Activated naive CD4-positive, alpha-beta T cell treated with anti-CD3 and anti-CD28 coated beads, Interleukin-2, amount 10 ng/mL, durations not matched to agents 7 days and 5 days (primary cell): ENCODE measurements around the gene CCDC136.

ENCODE experiments used
- CTCF ChIA-PET: fragments of 350-600 bp; sonication (Branson Sonifier 250); formaldehyde crosslinking; loops from one replicate; lab custom pipeline; 2021; ENCODE audit warnings: antibody characterized with exemption; lab: Charles Lee
- DNase-seq: peaks from one replicate; pipeline ENCODE4 v3.0.0-alpha.2; 2020
- H3K27ac Mint-ChIP-seq: one replicate; pipeline ENCODE4 v1.8.0; 2021; ENCODE audit warnings: mild to moderate bottlenecking, moderate library complexity, mixed read lengths
- H3K27me3 Mint-ChIP-seq: one replicate; pipeline ENCODE4 v1.8.0; 2021; ENCODE audit warnings: mild to moderate bottlenecking, mixed read lengths
- H3K36me3 Mint-ChIP-seq: one replicate; pipeline ENCODE4 v1.8.0; 2021; ENCODE audit warnings: mixed read lengths
- H3K4me1 Mint-ChIP-seq: one replicate; pipeline ENCODE4 v1.8.0; 2021; ENCODE audit warnings: mixed read lengths
- H3K4me3 Mint-ChIP-seq: one replicate; pipeline ENCODE4 v1.8.0; 2021; ENCODE audit warnings: mild to moderate bottlenecking, moderate library complexity, mixed read lengths
- H3K9me3 Mint-ChIP-seq: one replicate; pipeline ENCODE4 v1.8.0; 2021; ENCODE audit warnings: mixed read lengths

The CCDC136 gene

DNA sequence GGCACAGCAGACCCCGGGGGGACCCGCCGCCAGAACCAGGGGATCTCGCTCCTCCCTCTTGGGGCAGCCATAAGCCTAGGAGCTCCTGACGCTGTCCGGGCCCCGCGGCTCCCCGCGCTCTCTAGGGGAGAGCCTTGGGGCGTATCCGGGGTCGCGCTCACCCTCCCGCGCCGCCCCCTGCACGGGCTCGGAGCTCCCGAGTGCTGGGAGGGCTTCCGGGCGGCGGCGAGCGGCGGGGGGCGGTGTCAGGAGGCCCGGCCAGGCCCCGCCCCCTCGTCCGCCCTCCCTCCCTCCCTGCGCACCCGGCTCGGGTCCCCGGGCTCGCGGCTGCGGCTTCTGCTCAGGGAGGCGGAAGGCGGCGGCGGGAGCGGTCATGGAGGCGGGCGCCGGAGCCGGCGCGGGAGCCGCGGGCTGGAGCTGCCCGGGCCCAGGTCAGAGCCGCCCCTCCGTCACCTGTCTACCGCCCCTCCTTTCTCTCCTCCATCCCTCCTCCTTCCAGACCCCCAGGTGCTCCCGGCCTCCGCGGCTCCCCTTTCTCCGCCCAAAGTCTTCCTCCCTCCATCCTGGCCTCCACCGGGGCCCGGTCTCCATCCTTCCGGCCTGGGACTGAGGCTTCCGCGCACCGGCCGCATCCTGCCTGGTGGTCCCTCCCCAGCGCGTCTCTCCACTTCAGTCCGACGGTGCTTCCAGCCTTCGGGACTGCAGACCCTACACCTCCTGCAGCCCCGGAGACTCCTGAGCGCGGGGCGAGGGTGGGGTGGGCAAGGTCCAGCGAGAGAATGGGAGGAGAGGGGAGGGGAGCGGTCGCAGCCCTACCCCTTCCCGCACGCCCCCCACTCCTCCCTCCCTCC is at the start of gene CCDC136:
TSS of gene CCDC136 (plus strand) at position 848 of the 851 bp plus-strand sequence. CDS start 444 bp downstream, outside the sequence.
- peak within 1 kb of the TSS; percentile 81 for H3K4me3 Mint-ChIP-seq
- no peak within 1 kb of the TSS for H3K27ac Mint-ChIP-seq
- no peaks in the 10 kb centered on the region for H3K36me3 Mint-ChIP-seq
- CTCF ChIA-PET: no interaction called here
- H3K27me3 Mint-ChIP-seq: peaks cover 56% of the 10 kb centered on the region
- H3K9me3 Mint-ChIP-seq: no peaks in the 10 kb centered on the region
- peak; percentile 86 for DNase-seq
- peaks cover 7% of the 10 kb centered on the region for H3K4me1 Mint-ChIP-seq

DNA sequence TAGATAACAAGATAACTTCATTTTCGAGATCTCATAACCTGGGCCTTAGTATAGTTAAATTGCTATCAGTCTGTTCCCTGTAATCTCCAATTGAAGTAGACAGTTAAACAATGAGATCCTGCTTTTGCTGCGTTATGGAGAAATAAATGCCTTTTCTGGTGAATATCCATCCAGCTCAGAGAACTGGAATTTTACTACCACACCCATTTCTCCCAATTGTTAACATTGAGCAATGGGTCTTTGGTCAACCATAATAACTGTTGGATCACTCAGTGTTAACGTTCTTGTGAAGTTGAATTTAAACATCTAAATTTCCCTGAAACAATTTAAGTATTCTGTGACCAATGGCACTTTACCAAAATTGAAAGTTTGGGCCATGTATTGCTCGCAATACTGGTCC is 49.6 kb upstream of the CCDC136 start:
- Mint-ChIP-seq H3K27me3 (no peaks in the 10 kb centered on the region), H3K9me3 (no peaks in the 10 kb centered on the region), H3K27ac (no peak overlapping the region), H3K36me3 (peaks cover 12% of the 10 kb centered on the region), H3K4me3 (no peak overlapping the region), H3K4me1 (peaks cover 44% of the 10 kb centered on the region)
- CTCF ChIA-PET: no interaction called here
- DNase-seq: no peak

DNA sequence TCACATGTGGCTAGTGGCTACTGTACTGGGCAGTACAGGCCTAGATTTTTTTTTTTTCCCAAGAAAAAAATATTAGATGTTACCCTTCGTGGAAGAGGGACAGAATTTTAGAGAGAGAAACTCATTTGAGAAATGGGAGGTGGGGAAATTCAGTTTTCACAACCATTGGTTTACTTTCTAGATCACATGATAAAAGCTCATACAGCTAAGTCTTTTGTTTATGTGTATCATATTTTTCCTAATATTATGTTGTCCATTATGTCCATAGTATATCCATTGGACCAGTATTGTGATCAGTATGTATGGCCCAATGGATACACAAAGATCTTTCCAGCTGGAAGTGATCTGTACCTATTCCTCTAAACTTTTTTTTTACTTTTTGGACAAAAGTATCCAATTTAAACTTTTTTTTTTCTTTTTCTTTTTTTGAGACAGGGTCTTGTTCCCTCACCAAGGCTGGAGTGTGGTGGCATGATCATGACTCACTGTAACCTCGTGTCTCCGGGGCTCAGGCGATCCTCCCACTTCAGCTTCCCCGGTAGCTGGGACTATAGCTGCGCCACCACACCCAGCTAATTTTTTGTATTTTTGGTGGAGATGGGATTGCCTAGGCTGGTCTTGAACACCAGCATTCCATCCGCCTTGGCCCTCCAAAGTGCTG is 48.5 kb upstream of the CCDC136 start:
- no peaks in the 10 kb centered on the region for H3K27me3 Mint-ChIP-seq
- H3K4me3 Mint-ChIP-seq: no peak overlapping the region
- no peak for DNase-seq
- H3K9me3 Mint-ChIP-seq: no peaks in the 10 kb centered on the region
- CTCF ChIA-PET: no interaction called here
- peaks cover 43% of the 10 kb centered on the region for H3K4me1 Mint-ChIP-seq
- no peak overlapping the region for H3K27ac Mint-ChIP-seq
- peaks cover 15% of the 10 kb centered on the region for H3K36me3 Mint-ChIP-seq

DNA sequence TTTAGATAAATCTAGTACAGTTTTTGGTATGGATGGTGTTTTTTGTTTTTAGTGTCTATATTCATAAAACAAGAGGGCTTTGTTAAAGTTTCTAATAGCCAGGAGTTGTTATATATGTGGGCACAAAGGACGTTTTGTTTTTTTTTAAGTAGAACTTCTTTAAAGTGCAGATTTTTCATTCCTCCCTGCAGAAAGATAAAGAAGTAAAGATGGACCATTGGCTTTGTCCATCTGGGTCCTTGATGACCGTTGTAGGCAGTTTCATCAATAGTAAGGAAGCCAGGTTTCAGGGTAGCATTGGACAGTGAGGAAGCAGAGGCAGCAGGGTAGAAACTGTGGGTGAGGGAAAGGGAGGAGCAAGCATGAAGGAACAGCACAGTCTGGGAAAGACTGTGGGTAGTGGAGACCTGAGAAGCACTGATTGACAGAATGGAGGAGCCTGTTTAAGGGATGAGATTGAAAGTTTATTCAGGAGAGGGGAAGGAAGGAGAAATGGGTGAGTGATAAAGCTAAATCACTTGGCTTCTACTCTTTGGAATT is 47.3 kb upstream of the CCDC136 start:
- CTCF ChIA-PET: no interaction called here
- peaks cover 38% of the 10 kb centered on the region for H3K4me1 Mint-ChIP-seq
- DNase-seq: no peak
- no peaks in the 10 kb centered on the region for H3K9me3 Mint-ChIP-seq
- H3K27me3 Mint-ChIP-seq: no peaks in the 10 kb centered on the region
- H3K36me3 Mint-ChIP-seq: peaks cover 23% of the 10 kb centered on the region
- no peak overlapping the region for H3K4me3 Mint-ChIP-seq
- H3K27ac Mint-ChIP-seq: no peak overlapping the region

DNA sequence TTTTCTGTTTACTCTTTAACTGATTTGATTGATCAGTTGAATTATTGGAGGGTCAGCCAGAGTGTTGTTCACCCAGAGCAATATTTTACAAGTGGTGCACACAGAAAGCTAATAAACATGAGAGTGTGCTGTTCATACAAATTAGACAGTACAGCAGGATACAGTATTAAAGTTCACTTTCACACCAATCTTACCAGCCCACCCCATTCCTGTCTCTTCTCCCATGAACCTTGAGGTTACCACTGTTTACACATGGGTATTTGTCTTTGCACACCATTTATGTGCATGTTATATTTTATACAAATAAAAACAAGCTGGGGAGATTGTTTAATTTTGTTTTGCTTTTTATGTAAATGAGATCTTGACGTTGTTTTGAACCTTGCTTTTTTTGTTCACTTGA is 46.1 kb upstream of the CCDC136 start:
- no peak for DNase-seq
- H3K9me3 Mint-ChIP-seq: no peaks in the 10 kb centered on the region
- peaks cover 28% of the 10 kb centered on the region for H3K4me1 Mint-ChIP-seq
- no peak overlapping the region for H3K27ac Mint-ChIP-seq
- peaks cover 25% of the 10 kb centered on the region for H3K36me3 Mint-ChIP-seq
- no peak overlapping the region for H3K4me3 Mint-ChIP-seq
- CTCF ChIA-PET: no interaction called here
- no peaks in the 10 kb centered on the region for H3K27me3 Mint-ChIP-seq

DNA sequence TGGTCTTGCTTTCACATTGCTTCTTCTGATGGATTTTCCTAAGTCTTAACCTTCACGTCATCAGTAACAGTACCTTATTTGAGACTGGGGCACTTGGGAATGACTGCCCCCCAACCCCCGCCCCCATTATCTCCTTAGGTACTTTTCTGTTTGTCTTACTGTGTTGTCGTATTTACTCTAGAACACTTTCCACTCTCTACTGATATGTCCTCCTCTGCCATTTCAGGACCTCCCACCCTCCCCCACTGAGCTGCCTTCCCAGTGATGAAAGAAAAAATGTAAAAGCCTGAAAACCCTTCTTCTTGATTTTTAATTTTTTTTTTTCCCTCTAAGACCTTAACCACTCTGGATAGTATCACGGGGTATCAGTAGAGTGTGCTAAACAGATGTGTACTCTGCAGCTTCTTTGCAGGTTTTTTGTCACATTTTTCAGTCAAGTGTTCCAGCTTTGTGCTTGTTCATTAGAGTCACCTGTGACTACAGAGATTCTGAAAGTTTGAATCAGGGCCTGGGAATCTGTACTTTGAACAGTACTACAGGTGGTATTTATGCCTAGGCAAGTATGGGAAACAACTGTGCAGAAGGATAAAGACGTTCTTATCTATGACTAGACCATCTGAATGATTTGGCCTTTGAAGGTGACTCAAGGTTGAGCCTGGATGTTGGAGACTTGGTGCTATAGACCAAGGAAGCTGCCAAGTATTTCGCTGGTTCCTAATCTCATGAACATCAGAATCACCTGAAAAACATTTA is 44.3 kb upstream of the CCDC136 start:
- Mint-ChIP-seq H3K4me1 (peaks cover 13% of the 10 kb centered on the region), H3K9me3 (no peaks in the 10 kb centered on the region), H3K27ac (no peak overlapping the region), H3K36me3 (peaks cover 25% of the 10 kb centered on the region), H3K4me3 (no peak overlapping the region), H3K27me3 (no peaks in the 10 kb centered on the region)
- CTCF ChIA-PET: no interaction called here
- DNase-seq: no peak

DNA sequence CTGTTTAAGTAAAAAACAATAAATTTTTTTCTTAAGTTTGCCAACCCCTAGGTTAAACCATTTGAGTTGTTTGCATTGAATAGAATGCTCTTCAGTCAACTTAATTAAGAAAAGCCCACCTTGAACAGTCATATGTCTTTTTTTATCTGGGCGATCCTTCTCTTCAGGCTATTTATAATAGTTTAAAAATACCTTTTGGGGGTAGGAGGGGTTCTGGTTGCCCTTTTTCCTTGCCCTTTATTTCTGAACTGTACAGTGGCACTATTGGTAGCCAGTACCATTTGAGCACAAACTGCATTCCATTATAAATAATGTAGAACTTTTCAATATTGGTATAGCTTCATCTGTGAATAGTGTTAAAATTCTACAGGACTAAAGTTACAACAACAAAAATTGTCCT is 39.5 kb upstream of the CCDC136 start:
- Mint-ChIP-seq H3K9me3 (no peaks in the 10 kb centered on the region), H3K27ac (no peak overlapping the region), H3K27me3 (no peaks in the 10 kb centered on the region), H3K36me3 (peaks cover 36% of the 10 kb centered on the region), H3K4me3 (no peak overlapping the region), H3K4me1 (no peaks in the 10 kb centered on the region)
- CTCF ChIA-PET: no interaction called here
- DNase-seq: no peak

DNA sequence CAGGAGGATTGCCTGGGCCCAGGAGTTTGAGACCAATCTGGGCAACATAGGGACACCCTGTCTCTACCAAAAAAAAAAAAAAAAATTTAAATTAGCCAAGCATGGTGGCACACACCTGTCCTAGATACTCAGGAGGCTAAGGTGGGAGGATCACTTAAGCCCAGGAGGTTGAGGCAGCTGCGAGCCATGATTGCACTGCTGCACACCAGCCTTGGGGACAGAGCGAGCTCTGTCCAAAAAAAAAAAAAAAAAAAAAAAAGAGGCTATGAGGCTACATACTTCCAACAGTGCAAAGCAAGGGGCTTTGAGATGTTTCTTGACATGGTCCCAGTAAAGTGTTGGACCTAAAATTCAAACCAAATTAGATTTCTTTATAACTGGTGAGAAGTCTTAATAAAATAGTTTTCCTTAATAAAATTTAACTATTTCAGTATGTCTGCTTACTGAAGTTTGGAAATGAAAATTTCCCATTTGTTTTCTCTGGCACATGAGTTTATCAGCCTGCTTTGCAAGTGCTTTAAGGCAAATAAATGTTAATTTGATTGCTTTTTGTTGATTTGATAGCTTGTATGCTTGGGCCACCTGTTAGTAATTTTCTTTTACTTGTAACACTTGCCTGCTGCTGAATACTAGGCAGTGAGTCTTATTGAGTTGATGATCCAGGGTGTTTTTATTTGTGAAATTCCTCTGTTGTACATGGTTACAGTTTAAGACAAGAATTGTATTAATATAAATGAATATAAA is 36.5 kb upstream of the CCDC136 start:
- Mint-ChIP-seq H3K36me3 (peaks cover 44% of the 10 kb centered on the region), H3K27me3 (no peaks in the 10 kb centered on the region), H3K27ac (no peak overlapping the region), H3K4me3 (no peak overlapping the region), H3K4me1 (no peaks in the 10 kb centered on the region), H3K9me3 (no peaks in the 10 kb centered on the region)
- no peak for DNase-seq
- CTCF ChIA-PET: interaction anchor here (0.9 kb wide), 2 partner anchors 12 to 408 kb away, joined by 3 to 4 read pairs; no protein-coding TSS in a partner anchor

DNA sequence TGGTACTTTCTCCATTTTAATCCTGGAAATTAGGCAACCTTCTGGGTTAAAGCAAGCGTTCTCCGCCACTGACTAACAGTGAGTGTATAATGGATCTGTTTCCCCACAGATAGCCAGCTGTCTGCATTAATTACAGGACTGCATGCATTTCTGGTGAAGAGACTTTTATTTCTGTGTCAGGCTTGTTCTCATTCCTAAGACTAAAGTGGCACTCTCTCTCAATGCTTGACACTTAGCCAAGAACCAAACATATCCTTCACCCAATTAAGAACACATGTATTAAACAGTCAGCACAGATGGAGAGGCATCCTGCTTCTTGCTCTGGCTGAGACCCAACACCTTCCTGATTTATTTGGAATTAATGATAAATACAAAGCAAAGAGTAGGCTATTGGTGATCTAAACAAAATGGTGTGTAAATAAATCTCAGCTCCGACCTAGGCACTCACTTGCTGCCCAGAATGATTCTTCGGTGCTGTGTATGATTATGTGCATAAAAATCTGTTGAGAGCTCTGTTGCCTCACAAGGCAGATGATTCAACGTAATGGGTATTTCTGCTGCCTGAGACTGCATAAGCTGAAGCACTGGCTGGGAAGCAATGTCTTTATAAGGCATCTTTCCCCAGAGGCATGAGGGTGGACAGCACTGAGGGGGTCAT is 35.8 kb upstream of the CCDC136 start:
- no peaks in the 10 kb centered on the region for H3K27me3 Mint-ChIP-seq
- H3K4me3 Mint-ChIP-seq: no peak overlapping the region
- H3K4me1 Mint-ChIP-seq: no peaks in the 10 kb centered on the region
- DNase-seq: no peak
- peaks cover 44% of the 10 kb centered on the region for H3K36me3 Mint-ChIP-seq
- no peaks in the 10 kb centered on the region for H3K9me3 Mint-ChIP-seq
- CTCF ChIA-PET: no interaction called here
- H3K27ac Mint-ChIP-seq: no peak overlapping the region

DNA sequence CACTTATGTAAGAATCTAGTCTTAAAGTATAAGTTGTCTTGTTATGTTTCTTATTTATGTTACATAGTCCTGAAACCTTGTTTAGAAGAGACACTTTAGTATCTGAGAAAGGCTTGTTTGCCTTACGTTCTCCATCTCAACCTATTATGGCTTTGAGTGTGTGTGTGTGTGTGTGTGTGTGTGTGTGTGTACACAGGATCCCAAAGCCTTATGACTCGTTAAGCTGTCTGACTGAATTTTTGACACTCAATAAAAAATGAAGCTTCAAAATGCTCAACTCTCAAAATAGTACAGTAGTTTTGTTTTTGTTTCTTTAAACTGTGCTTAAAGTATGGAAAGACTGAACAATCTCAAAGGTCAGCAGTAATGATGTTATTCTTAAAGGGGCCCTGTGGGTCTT is 34.6 kb upstream of the CCDC136 start:
- H3K36me3 Mint-ChIP-seq: peaks cover 50% of the 10 kb centered on the region
- no peak overlapping the region for H3K27ac Mint-ChIP-seq
- H3K4me1 Mint-ChIP-seq: no peaks in the 10 kb centered on the region
- CTCF ChIA-PET: no interaction called here
- no peaks in the 10 kb centered on the region for H3K9me3 Mint-ChIP-seq
- DNase-seq: no peak
- no peak overlapping the region for H3K4me3 Mint-ChIP-seq
- no peaks in the 10 kb centered on the region for H3K27me3 Mint-ChIP-seq

DNA sequence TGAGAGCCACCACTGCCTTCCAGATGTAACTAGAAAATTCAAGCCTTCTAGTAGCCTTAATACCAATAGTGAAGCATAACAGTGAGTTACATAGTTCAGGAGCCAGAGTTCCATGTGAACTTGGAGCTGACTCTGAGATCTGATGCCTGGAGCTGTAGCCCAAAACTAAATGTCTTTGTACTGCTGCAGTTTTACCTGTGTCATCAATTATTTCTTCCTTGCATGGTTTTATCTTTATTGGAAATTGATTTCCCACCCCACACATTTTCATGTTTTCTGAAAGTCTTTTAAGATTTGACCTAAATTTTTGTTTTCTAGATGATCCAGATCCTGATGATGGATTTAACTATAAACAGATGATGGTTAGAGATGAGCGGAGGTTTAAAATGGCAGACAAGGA is 33.2 kb upstream of the CCDC136 start:
- CTCF ChIA-PET: no interaction called here
- H3K36me3 Mint-ChIP-seq: peaks cover 47% of the 10 kb centered on the region

DNA sequence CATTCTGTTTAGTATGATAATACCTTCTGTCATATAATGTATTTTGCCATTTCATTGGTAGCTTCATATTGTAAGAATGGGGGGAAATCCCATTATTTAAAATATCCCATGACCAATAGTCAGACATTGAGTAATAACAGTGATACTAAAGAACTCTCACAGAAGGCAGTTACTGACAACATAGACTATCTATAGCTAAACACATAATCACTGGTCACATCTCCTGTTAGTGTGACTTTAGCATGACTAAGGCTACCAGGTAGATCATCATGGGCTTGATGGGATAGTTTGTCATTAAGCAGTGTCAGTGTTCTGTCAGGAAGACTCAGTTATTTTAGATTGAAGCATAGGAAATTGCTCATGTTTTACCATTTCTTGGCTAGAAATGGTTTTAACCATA is 32.5 kb upstream of the CCDC136 start:
- H3K4me1 Mint-ChIP-seq: no peaks in the 10 kb centered on the region
- peaks cover 44% of the 10 kb centered on the region for H3K36me3 Mint-ChIP-seq
- CTCF ChIA-PET: no interaction called here
- no peak for DNase-seq
- H3K9me3 Mint-ChIP-seq: no peaks in the 10 kb centered on the region
- H3K4me3 Mint-ChIP-seq: no peak overlapping the region
- no peaks in the 10 kb centered on the region for H3K27me3 Mint-ChIP-seq
- peak overlapping the region; percentile 7 for H3K27ac Mint-ChIP-seq

More for the DNA sequence above, 33.2 kb upstream of the CCDC136 start:
- no peak overlapping the region for H3K27ac Mint-ChIP-seq
- H3K4me3 Mint-ChIP-seq: no peak overlapping the region
- no peaks in the 10 kb centered on the region for H3K9me3 Mint-ChIP-seq
- H3K27me3 Mint-ChIP-seq: no peaks in the 10 kb centered on the region
- no peaks in the 10 kb centered on the region for H3K4me1 Mint-ChIP-seq
- no peak for DNase-seq

DNA sequence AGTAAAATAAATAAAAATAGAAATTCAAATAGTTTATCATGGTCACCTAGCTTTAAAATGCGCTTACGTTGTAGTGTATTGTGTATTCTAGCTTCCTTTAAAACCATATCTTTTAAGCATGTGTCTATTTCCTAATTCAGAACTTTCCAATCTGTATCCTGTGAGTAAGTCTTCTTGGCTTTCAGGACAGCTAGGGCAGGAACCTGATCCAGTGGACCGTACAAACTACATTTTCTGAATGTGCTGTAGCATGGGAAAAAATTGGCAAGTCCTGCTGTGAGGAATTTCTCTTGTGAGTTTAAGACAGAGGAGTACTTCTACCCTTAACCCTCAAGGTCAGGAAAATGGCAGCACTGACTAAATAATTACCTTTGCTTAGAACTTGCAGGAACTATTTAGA is 28.2 kb upstream of the CCDC136 start:
- Mint-ChIP-seq H3K27ac (no peak overlapping the region), H3K4me1 (no peaks in the 10 kb centered on the region), H3K4me3 (no peak overlapping the region), H3K36me3 (peaks cover 38% of the 10 kb centered on the region), H3K27me3 (no peaks in the 10 kb centered on the region), H3K9me3 (no peaks in the 10 kb centered on the region)
- CTCF ChIA-PET: no interaction called here
- no peak for DNase-seq
